ENCODE data around the gene TRDMT1.
A peak's percentile ranks its signal among the peaks of the same experiment; 100 is the strongest.

The TRDMT1 gene, protein sequence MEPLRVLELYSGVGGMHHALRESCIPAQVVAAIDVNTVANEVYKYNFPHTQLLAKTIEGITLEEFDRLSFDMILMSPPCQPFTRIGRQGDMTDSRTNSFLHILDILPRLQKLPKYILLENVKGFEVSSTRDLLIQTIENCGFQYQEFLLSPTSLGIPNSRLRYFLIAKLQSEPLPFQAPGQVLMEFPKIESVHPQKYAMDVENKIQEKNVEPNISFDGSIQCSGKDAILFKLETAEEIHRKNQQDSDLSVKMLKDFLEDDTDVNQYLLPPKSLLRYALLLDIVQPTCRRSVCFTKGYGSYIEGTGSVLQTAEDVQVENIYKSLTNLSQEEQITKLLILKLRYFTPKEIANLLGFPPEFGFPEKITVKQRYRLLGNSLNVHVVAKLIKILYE

DNA sequence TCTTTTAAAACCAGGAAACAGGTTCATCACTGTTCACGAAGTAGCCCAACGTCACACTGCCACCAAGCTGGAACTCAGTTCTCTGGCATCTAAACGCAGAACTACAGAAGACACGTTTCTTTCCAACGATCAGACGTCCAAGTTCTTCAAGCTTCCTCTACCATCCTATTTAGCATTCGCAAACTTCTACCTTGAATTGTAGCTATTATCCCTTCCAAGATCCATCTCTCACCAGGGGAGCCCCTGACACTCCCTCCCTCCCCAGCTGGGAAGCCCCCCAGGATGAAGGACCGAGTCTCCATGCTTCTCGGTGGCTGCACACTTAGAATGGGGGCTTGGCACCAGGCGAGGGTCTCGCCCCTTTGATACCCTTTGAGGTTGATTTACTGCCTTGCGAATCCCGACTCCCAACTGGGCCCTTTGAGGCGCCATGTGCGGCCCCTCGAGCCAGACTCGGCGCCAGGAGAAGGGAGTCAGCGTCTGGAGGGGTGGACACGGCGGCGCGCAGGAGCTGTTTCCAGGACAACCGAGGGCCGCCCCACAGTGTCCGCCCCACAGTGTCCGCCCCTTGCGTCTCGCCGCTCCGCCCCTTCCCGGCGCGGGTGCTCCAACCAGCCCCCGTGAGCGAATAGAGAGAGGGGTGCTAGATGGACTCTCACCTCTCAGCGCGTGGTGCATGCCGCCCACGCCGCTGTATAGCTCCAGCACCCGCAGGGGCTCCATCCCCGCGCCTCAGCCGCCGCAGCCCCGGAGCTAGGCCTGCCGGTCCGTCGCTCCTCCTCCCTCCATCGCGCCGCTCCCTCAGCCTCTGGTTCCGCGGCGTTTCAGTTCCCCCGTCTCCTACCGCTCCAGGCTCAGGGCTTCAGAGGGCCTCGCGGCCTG is at the start of gene TRDMT1:
TRDMT1 (minus strand) TSS at position 761 of the 882 bp plus-strand sequence; CDS start at position 723, 38 bp downstream.
- DNase-seq, result peak; percentile 13

DNA sequence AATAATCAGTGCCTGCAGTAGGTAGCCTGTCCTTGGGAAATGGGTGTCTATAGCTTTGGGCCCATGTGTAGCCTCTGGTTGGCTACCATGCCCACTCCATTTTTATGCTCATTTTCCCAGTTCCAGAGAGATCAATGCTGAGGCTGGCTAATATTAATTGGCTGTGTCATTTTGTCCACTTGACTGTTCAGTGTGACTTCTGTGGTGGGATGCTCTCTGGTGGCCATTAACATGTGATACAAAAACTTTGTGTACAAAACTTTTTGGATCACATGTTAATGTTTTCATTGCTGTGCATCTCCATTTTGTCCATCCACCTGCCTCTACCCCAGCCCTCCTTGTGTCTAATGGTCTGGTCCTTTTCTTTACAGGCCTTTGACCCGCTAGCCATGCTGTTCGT is 49.3 kb upstream of the TRDMT1 start:
- DNase-seq, result no peak

DNA sequence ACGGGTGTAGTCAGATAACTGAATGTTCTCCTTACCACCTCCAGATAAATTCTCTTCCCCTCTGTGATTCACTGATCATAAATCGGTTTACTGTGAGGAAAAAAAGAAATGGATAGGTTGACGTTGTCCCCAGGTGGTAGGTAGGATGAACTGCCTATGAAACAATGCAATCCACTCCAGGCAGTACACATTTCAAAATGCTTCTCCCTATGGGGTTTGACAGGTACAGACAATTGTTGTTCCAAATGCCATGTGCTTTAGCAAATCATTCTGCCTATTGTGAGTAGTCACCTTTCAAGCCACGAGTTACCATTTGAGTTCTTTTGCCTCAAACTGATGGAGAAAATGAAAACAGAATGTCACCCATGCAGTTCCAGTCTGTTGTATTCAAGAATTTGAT is 48.3 kb upstream of the TRDMT1 start:
- no peak for DNase-seq

DNA sequence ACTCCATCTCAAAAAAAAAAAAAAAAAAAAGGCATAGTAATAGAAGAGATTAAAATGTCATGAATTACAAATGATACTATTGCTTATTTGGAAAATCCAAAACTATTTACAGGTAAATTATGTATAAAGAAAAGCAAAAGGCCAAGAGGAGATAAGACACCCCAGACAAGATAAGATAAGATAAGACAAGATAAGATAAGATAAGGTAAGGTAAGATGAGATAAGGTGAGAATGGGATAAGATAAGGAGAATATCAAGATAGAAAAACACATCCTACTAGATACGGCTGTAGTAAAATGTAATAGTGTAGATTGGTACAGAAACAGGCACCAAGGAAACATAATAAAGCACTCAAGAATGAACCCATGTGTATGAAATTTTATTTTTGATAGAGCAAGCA is 47.5 kb upstream of the TRDMT1 start:
- DNase-seq, result no peak

DNA sequence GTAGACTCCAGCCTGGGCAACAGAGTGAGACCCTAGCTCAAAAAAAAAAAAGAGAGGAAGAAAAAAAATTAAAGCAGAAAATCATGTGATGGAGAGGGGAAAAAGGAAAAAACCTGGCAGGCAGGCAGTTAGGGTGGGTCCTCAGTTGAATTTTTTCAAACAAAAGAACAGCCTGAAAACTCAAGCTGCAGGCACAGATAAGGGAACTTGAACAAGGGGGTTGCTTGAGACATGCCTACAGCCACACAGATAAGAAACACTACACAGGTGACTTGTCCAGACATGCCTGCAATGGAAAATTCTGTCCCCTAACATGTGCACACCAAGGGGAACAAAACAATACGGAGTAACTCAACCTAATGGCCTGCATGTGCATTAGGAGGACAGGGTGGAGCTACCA is 45.7 kb upstream of the TRDMT1 start:
- DNase-seq, result no peak

DNA sequence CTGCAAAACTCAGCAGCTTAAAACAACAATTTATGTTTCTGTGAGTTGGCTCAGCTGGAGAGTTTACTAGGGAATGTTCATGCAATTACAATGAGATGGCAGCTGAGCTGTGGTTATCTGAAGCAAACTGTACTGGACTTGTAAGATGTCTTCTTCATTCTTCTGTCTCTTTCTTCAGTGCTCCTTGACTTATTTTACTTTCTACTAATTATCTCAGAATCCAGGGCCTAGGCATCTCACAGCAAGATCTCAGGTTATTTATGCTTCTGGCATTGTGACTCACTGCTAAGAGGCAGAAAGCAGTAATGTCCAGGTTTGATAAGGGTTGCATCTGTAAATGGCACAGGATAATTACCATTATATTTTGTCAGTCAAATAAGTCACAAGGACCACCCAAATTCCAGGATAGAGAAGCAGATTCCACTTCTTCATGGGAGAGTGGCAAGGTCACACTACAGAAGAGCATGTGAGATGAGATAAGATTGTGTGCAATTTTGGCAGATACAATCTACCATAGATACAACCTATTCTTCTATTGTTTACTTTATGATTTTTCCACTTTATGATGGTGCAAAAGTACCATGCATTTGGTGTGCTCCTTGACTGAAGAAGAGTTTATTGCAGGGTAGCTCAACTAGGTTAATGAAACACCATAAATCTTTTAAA is 43.4 kb upstream of the TRDMT1 start:
- DNase-seq, result no peak

DNA sequence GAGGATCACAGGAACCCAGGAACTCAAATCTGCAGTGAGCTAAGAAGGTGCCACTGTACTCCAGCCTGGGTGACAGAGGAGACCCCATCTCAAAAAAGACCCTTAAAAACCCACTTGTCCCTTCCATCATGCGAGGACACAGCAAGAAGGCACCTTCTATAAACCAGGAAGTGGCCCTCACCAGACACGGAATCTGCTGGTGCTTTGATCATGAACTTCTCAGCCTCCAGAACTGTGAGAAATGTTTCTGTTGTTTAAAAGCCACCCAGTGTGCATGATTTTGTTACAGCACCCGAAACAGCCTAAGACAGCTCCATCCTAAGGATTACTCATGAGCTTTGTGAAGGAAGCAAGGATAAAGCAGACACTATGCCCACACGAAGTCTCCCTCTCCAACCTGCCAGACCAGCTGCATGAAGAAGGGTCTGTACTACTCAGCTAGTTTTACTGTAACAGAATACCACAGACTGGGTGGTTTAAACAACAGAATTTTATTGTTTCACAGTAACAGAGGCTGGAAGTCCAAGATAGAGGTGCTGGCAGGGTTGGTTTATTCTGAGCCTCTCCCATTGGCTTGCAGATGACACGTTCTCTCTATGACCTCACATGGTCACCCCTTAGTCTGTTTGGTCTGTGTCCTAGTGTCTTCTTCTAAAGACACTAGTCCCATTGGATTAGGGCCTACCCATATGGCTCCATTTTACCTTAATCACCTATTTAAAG is 40.3 kb upstream of the TRDMT1 start:
- no peak for DNase-seq

DNA sequence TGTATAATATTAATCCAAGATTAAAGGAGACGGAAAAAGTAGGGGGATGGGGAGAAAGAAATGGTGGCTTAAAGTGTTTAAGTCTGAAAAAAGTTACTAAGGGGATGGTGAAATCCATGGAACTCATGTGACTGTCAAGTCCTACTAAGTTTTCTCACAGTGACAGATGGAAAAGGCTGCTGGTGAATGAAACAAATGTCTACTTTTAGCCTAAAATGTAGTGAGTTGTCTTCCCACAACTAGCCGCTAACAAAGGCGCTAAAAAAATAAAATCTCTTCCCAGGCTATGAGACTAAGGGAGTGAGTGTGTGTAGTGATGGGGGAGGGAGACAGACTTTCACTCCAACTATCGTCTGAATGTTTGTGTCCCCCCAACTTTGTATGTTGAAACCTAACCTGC is 39.1 kb upstream of the TRDMT1 start:
- DNase-seq, result no peak

DNA sequence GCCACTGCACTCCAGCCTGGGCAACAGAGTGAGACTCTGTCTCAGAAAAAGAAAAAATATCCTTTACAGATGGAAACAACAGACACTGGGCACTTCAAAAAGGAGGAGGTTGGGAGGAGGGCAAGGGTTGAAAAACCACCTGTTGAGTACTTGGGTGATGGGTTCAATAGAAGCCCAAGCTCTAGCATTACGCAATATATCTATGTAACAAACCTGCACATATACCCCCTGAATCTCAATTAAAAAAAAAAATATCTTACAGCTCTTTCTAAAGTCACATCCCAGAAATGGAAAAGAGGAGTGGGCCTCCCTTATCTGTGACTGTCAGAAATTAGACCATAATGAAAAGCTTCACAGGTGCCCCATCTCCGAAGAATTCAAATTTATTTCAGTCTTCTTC is 38.6 kb upstream of the TRDMT1 start:
- no peak for DNase-seq

DNA sequence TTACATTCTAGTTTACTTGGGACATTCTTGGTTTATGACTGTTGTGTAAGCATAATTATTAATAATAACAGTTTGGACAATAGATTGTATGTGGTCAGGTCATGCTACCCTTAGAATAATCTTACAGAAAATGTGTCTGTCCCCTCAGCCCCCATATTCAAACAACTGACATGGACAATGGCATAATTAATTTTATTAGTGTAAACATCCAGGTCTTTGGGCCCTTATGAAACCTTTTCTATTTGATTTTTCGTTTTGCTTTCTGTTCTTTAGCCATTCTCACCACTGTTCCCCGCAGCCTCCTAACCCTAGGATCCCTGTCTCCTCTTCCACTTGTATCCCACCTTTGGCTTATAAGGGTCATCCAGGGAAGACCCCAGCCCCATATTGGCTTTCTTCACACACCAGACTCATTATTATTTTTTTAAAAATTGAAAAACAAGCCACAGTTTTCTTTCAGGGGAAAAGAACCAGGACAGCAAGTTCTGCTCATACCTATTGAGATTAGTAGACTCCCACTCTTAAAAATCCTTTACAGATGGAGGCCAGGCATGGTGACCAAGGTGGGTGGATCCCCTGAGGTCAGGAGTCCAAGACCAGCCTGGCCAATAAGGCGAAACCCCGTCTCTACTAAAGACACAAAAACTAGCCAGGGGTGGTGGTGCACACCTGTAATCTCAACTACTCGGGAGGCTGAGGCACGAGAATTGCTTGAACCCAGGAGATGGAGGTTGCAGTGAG is 38.0 kb upstream of the TRDMT1 start:
- no peak for DNase-seq

DNA sequence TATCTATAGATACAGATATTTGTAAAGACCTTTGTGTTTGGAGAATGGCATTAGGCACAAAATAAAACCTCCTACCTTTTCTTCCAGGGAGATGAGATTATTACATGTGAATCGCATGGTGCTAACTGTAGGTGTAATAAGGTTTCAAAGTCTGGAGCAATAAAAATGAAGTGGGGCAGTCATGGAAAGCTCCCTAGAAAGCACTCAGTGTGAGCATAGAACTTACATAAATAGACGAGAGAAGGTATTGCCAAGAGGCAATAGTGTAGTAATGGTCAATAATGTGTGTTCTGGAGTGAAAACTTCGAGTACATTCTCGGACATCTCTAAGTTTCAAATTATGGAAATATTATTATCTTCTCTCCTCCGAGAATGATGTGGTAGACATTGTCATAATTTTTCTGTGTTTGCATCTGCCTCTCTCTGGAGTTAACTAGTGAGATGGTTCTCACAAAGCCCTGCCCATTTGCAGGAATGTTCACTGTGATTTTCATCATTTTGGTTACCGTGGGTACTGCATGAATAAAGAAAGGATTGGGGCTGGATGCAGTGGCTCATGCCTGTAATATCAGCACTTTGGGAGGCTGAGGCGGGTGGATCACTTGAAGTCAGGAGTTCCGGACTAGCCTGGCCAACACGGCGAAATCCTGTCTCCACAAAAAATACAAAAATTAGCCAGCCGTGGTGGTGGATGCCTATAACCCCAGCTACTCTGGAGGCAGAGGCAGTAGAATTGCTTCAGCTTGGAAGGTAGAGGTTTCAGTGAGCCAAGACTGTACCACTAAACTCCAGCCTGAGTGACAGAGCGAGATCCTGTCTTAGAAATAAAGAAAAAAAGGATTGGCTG is 37.2 kb upstream of the TRDMT1 start:
- no peak for DNase-seq

DNA sequence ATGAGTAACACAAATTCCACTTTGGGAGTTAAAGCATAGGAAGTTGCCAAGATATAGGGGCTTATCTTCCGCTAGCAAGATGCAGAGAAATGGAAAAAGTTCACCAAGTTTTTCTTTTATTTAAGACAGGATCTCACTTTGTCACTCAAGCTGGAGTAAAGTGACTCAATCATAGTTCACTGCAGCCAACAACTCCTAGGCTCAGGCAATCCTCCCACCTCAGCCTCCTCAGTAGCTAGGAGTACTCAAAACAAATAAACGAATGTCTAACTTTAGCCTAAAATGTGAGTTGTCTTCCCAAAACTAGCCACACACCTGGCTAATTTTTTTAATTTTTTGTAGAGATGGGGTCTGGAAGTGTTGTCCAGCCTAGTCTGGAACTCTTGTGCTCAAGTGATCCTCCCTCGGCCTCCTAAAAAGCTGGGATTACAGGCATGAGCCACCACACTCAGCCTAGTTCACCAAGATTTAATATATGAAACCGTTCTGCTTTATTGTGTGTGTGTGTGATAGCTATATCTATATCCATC is 36.5 kb upstream of the TRDMT1 start:
- DNase-seq, result no peak

DNA sequence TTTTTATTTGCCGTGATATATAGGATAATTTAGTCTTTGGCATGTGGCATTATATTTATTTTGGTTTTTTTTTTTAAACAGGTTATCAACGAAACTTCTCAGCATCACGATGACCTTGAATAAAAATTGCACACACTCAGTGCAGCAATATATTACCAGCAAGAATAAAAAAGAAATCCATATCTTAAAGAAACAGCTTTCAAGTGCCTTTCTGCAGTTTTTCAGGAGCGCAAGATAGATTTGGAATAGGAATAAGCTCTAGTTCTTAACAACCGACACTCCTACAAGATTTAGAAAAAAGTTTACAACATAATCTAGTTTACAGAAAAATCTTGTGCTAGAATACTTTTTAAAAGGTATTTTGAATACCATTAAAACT is 35.7 kb upstream of the TRDMT1 start:
- no peak for DNase-seq

DNA sequence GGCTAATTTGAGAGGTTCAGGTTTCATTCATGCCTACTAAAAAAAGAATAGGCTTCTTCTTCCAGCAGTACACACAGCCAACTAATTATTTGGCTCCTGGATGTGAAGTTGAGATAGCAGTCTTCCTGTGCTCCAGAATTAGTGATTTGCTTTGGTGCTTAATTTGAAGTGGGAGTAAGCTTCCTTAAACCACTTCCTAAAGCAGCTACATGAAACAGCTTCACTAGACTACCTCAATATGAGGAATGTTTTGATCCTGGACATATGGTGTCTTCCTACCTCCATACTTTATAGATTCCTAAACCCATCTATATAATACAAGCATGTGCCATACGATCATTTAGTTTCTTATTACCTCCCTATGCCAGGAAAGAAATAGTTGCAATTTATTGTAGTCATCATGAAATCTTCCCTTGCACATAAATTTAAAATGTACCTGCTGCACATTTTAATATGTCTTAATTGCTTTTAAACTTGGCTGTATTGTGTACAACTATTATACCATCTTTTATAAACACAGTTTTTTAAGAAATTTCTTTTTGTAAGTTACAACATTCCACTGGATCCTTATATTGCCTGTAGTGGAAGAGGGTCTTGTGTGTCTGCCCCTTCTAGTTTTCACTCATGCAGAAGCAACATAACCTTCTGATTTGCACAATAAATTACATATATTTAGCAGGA is 35.1 kb upstream of the TRDMT1 start:
- no peak for DNase-seq

DNA sequence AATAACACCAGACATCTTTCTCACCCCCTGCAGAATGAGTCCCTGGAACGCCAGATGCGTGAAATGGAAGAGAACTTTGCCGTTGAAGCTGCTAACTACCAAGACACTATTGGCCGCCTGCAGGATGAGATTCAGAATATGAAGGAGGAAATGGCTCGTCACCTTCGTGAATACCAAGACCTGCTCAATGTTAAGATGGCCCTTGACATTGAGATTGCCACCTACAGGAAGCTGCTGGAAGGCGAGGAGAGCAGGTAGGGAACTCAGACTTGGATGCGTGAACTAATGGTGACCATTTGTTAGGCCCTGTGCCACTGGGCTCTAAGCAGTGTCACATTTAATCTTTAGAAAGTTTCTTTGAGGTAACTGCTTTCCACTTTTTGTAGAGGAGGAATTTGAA is 33.7 kb upstream of the TRDMT1 start:
- DNase-seq, result no peak

DNA sequence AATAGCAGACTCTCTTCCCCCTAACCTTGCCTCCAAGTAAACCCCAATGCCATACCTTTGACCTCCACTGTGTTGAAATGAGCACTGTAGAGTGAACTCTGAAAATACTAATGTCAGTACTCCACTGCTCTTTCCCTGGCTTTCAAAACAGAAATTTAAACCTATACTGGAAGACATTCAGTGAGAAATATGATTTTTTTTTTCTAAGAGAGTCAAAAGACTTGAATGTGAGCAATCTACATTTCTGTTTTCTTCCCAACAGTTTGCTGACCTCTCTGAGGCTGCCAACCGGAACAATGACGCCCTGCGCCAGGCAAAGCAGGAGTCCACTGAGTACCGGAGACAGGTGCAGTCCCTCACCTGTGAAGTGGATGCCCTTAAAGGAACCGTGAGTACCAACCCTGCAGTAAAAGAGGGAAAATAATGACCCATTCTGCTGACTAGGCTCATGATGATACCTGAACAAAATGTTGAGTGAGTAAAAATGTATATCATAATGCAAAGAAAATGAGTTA is 33.0 kb upstream of the TRDMT1 start:
- DNase-seq, result no peak

DNA sequence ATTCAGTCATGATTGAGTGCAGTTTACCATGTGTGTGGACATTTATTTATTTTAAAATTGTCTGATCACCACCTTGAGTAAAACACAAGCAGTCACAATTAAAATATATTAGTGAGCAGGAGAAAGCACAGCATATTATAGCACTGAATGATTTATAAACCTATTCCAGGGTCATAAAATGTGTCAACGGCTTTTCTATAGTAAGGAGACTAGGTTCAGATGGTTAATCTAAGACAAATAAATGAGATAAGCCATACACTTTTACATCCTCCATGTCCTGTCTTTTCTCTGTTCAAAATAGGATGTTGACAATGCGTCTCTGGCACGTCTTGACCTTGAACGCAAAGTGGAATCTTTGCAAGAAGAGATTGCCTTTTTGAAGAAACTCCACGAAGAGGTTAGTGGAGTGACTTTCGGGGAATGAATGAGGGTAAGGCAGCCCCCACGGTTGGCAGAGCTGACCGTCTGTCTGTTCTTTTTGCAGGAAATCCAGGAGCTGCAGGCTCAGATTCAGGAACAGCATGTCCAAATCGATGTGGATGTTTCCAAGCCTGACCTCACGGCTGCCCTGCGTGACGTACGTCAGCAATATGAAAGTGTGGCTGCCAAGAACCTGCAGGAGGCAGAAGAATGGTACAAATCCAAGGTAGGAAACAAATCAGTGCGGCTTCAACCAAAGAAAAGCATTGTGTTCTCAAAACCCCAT is 32.0 kb upstream of the TRDMT1 start:
- DNase-seq, result no peak

DNA sequence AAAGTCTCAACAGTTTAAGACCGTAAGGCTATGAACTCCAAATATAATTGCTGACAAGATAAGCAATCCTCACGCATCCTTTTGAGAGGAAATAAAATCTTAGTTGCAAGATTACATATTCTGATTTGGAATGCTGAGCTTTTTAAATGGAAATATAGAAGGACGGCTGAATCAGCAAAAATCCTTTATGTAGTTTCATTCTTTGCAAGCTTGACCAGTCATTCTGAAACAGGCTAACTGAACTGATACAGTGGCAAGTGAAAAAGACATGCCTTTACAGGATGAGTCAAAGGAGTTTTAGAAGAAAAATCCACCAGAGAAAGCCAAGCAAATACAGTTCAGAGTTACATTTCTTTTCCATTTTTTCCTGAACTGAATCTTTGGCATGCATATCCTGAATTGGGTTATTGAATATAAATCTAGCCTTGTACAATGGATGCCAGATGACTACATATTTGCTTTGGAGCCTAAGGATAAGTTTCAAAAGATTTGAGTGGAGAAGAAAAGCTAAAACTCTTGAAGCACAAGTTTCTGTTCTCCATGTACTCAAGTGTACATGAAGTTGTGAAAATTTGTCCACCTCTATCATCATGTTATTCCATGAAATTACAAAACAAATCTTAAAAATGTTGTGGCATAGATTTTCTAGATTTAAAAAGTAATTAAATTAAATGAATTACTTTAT is 30.9 kb upstream of the TRDMT1 start:
- no peak for DNase-seq

DNA sequence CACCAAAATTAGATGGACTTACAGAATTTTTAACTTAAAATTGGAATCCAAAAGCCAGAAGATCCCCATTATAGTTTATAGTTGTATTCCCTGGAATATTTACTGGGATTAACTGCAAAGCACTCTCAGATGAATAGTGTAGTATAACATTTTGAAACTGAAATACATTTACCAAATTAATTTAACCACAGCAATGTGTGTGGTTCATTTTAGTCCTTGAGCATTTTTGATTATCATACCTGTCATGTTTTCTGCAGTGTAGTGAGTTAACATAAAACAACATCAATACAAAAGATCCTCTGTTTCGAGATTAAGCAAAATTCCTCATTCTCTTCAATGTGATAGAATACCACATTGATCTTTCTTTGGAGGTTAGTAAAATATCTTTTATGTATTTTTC is 30.3 kb upstream of the TRDMT1 start:
- no peak for DNase-seq

Data from NCI-H1694 (cell line).